Activated T-cell treated with anti-CD3 and anti-CD28 coated beads for 1 hour (primary cell): ENCODE measurements around the gene DXO.
"Not testable (repeated sequence)": the region's sequence is repeated elsewhere in the genome, so short reads cannot be mapped to it uniquely, and the experiment has no call there.

Experiments
- DNase-seq: peaks from one replicate; pipeline ENCODE4 v3.0.0-alpha.2; 2020; ENCODE audit warnings: low read depth

Gene DXO

GRCh38 chr6:31980195-31980876, 8.4 kb upstream of the DXO start:
- DNase-seq = not testable (repeated sequence)

- no peak for DNase-seq
Measured at GRCh38 chr6:31979238-31979898, 7.4 kb upstream of the DXO start.

- DNase-seq = no peak
Measured at GRCh38 chr6:31978831-31979230, 6.9 kb upstream of the DXO start.

GRCh38 chr6:31977816-31978431, 6.0 kb upstream of the DXO start:
- no peak for DNase-seq

DNA sequence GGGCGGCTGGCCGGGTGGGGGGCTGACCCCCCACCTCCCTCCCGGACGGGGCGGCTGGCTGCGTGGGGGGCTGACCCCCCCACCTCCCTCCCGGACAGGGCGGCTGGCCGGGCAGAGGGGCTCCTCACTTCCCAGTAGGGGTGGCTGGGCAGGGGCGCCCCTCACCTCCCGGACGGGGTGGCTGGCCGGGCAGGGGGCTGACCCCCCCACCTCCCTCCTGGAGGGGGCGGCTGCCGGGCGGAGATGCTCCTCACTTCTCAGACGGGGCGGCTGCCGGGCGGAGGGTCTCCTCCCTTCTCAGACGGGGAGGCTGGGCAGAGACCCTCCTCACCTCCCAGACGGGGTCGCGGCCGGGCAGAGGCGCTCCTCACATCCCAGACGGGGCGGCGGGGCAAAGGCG, 4.1 kb upstream of the DXO start:
- DNase-seq = not testable (repeated sequence)

GRCh38 chr6:31972709-31973350, 892 bp upstream of the DXO start:
- no peak for DNase-seq

DNA sequence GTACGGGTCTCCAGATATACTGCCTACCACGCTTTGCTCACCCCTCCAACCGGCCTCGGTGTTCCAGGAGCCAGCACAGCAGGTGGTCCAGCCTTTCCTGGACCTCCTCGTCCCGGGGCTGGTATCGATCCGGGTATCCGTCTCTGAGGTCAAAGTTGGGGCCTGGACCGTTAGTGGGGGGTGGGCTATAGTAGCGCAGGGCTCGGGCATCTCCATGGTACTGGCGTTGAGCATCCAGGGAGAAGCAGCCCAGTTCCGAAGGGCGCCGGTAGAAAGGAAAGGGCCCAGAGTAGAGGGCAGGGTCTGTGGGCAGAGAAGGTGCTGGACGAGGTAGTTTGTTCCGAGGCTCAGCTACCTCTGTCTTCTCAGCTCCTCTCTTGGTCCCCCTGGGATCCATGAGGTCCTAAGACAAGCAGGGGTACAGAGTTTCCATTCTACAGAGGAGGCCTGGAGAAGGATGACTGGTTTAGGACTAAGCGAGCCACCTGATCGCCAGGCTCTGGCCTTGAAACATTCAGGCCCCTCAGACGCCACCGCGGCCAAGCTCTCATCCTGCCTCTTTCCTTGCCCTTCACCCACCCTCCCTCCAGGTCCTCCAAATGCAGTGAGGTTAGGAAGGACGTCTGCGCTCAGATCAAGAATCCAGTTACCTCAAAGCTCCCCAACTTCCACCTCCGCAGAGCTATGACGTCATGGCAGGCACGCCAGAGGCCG, 502 bp downstream of the DXO start:
- DNase-seq = no peak

DNA sequence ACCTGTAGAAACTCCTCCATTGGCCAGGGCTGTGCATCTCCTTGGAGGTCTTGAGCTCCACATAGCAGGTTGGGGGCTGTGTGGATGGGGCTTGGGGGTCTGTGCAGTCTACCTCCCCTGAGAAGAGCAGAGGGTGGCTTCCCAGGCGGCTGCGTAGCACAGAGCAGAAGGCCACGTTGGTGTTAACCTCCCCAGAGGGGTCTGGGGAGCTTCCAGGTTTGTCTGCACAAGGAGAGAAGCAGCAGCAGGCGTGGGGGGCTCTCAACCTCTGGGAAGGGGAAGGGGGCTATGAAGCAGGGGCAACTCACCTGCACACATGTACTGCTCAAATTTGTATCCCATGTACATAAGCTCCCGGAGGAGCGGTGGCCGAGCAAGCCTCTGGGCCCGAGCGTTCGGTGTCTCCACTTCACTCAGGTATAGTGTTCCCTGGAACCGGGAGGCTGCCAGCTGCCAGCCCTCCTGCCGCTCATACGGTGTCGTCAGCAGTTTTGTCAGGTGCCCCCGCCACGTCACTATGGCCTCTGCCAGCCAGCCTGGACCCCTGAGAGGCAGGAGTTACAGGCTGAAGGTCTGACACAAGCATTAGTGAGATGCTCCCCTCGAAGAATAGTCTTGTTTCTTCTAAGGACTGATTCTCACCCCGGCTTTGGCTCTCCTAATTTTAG, 1.2 kb downstream of the DXO start:
- DNase-seq = no peak

- no peak for DNase-seq
Measured at GRCh38 chr6:31969712-31970603, 2.0 kb downstream of the DXO start.

DNA sequence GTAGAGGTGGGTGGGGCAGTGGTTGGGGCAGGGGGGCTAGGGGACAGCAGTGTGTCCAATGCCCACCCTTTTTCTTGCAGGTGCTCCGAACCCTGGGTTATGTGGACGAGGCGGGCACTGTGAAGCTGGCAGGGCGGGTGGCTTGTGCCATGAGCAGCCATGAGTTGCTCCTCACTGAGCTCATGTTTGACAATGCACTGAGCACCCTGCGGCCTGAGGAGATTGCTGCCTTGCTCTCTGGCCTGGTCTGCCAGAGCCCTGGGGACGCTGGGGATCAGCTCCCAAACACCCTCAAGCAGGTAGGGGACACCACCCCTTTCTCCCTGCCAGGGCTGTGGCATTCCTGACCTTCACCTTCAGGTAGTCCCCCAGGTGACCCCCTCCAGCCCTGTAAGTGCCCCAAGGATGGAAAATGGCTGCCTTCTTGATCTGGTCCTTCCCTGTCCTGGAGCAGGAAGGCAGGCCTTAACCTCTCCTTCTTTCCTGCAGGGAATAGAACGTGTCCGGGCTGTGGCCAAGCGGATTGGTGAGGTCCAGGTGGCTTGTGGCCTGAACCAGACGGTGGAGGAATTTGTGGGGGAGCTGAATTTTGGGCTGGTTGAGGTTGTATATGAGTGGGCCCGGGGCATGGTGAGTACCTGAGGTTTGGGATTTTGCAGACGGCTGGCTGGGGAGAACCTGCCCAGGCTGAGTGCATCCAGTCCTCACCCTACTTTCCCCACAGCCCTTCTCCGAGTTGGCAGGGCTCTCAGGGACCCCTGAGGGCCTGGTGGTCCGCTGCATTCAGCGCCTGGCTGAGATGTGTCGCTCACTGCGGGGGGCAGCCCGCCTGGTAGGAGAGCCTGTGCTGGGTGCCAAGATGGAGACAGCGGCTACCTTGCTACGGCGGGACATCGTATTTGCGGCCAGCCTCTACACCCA, 2.9 kb downstream of the DXO start:
- DNase-seq = no peak

- DNase-seq = no peak
Measured at GRCh38 chr6:31968326-31968725, 3.6 kb downstream of the DXO start.

DNA sequence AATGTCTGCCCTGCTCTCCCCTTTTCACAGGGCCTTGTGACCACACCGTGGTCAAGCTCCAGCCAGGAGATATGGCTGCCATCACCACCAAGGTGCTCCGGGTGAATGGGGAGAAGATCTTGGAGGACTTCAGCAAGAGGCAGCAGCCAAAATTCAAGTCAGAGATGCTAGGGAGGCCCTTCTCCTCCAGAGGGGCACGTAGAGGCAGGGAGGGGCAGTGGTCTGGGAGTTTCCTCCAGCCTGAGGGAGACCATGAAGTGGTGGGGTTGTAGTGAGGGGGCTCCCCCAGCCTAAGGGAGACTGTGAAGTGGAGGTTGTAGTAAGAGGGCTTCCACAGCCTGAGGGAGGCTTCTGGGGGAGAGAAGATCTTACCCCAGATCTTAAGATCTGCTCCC, 4.0 kb downstream of the DXO start:
- no peak for DNase-seq

DNA sequence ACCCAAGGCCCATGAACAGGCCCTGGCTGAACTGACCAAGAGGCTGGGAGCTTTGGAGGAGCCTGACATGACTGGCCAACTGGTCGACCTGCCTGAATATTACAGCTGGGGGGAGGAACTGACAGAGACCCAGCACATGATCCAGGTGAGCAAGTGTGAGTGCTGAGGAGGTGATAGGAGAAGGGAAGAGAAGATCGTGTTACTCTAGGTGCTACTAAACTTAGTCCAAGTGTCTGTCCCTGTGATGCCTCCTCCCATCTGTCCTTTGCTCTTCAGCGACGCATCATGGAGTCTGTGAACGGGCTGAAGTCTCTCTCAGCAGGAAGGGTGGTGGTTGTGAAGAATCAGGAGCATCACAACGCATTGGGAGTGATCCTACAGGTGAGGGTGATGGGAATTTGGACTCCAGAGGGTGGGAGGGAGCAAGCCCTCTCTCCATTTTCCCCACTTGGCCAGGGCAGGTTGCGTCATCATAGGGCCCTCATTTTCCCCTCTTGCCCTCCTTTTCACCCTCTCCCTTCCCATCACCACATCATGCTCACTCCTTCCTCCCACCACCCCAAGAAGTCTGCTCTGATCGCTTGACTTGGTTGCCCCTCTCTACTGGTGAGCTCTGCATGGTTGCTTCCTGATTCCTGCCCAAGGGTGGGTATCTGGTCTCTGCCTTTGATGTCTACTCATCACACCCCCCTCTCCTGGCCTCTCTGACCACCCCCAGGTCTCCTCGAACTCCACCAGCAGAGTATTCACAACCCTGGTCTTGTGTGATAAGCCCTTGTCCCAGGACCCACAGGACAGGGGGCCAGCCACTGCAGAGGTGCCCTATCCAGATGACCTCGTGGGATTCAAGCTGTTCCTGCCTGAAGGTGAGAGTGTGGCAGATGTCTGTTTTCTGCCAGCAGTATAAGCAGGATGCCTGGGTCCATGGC, 4.7 kb downstream of the DXO start:
- DNase-seq = no peak

- no peak for DNase-seq
Measured at GRCh38 chr6:31966506-31966905, 5.4 kb downstream of the DXO start.

DNA sequence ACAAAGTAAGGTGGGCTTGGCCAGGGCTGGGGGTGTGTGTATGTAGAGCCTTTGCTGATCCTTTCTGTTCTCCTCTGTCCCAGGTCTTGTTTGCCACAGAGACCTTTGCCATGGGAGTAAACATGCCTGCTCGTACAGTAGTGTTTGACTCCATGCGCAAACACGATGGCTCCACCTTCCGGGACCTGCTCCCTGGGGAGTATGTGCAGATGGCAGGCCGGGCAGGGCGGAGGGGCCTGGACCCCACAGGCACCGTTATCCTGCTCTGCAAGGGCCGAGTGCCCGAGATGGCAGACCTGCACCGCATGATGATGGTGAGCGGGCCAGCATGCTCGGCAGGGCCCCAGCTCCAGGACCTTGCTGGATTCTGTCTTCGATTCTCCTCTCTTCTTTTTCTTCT, 6.2 kb downstream of the DXO start:
- no peak for DNase-seq

DNA sequence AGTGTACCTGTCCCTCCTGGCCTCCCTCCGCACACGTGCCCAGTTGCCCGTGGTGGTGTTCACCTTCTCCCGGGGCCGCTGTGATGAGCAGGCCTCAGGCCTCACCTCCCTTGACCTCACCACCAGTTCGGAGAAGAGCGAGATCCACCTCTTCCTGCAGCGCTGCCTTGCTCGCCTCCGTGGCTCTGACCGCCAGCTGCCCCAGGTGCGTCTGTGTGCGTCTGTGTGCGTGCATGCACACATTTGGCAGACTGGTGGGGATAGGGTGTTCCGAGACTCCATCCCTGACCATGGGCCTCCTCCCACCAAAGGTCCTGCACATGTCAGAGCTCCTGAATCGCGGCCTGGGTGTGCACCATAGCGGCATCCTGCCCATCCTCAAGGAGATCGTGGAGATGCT, 8.0 kb downstream of the DXO start:
- no peak for DNase-seq

GRCh38 chr6:31961616-31962015, 10.3 kb downstream of the DXO start:
- DNase-seq = no peak
